ENCODE data around the gene CTDSPL. TPM values are rescaled to one million over a fixed set of nuclear protein-coding genes. Genes with fewer than 3 reads are reported as not detected.
A peak's percentile ranks its signal among the peaks of the same experiment; 100 is the strongest.
"Not testable (repeated sequence)": the region's sequence is repeated elsewhere in the genome, so short reads cannot be mapped to it uniquely, and the experiment has no call there.

The CTDSPL gene
- total RNA-seq, 1 experiment from 2014 or later, result 81.9 TPM

GRCh38 chr3:37969596-37970100 is 108.0 kb downstream of the CTDSPL start:
- no TSS peak for BruUV-seq (replicated peaks)
- H3K27ac Mint-ChIP-seq (ENCODE audit: unreplicated experiment), result peak overlapping the region; percentile 12
- no peak overlapping the region for H3K4me3 Mint-ChIP-seq (ENCODE audit: low read depth, unreplicated experiment)
- no peaks in the 10 kb centered on the region for H3K9me3 Mint-ChIP-seq (ENCODE audit: low read depth, unreplicated experiment)
- no peak for TF ChIP-seq CTCF (IDR thresholded peaks at IDR 0.05; ENCODE audit: unreplicated experiment)
- CTCF ChIA-PET, result interaction anchor here (0.5 kb wide), 1 partner anchor 137 kb away, joined by 5 read pairs; no protein-coding TSS in a partner anchor
- H3K27me3 Mint-ChIP-seq (ENCODE audit: unreplicated experiment), result no peaks in the 10 kb centered on the region
- intact Hi-C loops (cut with micrococcal nuclease; ENCODE audit: unreplicated experiment), result no loop called here
- no peak for DNase-seq
- peaks cover 54% of the 10 kb centered on the region for H3K4me1 Mint-ChIP-seq (ENCODE audit: low read depth, unreplicated experiment)
- peaks cover 51% of the 10 kb centered on the region for H3K36me3 Mint-ChIP-seq (ENCODE audit: insufficient read depth, unreplicated experiment)

GRCh38 chr3:37970802-37971201 is 109.1 kb downstream of the CTDSPL start:
- intact Hi-C loops (cut with micrococcal nuclease; ENCODE audit: unreplicated experiment), result no loop called here

GRCh38 chr3:37971467-37971866 is 109.8 kb downstream of the CTDSPL start:
- no TSS peak for BruUV-seq (replicated peaks)
- H3K27me3 Mint-ChIP-seq (ENCODE audit: unreplicated experiment), result no peaks in the 10 kb centered on the region
- H3K9me3 Mint-ChIP-seq (ENCODE audit: low read depth, unreplicated experiment), result no peaks in the 10 kb centered on the region
- intact Hi-C loops (cut with micrococcal nuclease; ENCODE audit: unreplicated experiment), result no loop called here
- H3K4me1 Mint-ChIP-seq (ENCODE audit: low read depth, unreplicated experiment), result peaks cover 41% of the 10 kb centered on the region
- H3K36me3 Mint-ChIP-seq (ENCODE audit: insufficient read depth, unreplicated experiment), result peaks cover 44% of the 10 kb centered on the region
- no peak overlapping the region for H3K27ac Mint-ChIP-seq (ENCODE audit: unreplicated experiment)
- CTCF ChIA-PET, result no interaction called here
- no peak overlapping the region for H3K4me3 Mint-ChIP-seq (ENCODE audit: low read depth, unreplicated experiment)
- no peak for TF ChIP-seq CTCF (IDR thresholded peaks at IDR 0.05; ENCODE audit: unreplicated experiment)
- no peak for DNase-seq

More at GRCh38 chr3:37970802-37971201, 109.1 kb downstream of the CTDSPL start:
- CTCF ChIA-PET, result no interaction called here
- Mint-ChIP-seq H3K27me3 (ENCODE audit: unreplicated experiment) (no peaks in the 10 kb centered on the region), H3K4me1 (ENCODE audit: low read depth, unreplicated experiment) (peaks cover 48% of the 10 kb centered on the region), H3K9me3 (ENCODE audit: low read depth, unreplicated experiment) (no peaks in the 10 kb centered on the region), H3K27ac (ENCODE audit: unreplicated experiment) (no peak overlapping the region), H3K4me3 (ENCODE audit: low read depth, unreplicated experiment) (no peak overlapping the region), H3K36me3 (ENCODE audit: insufficient read depth, unreplicated experiment) (peaks cover 49% of the 10 kb centered on the region)
- TF ChIP-seq CTCF (IDR thresholded peaks at IDR 0.05; ENCODE audit: unreplicated experiment), result no peak
- DNase-seq, result no peak
- no TSS peak for BruUV-seq (replicated peaks)

GRCh38 chr3:37972056-37972455 is 110.4 kb downstream of the CTDSPL start:
- BruUV-seq (replicated peaks); H3K9me3 Mint-ChIP-seq (ENCODE audit: low read depth, unreplicated experiment); intact Hi-C loops (cut with micrococcal nuclease; ENCODE audit: unreplicated experiment); DNase-seq; H3K27me3 Mint-ChIP-seq (ENCODE audit: unreplicated experiment); CTCF ChIA-PET; H3K4me3 Mint-ChIP-seq (ENCODE audit: low read depth, unreplicated experiment); H3K27ac Mint-ChIP-seq (ENCODE audit: unreplicated experiment): not testable (repeated sequence)
- peaks cover 38% of the 10 kb centered on the region for H3K36me3 Mint-ChIP-seq (ENCODE audit: insufficient read depth, unreplicated experiment)
- peaks cover 35% of the 10 kb centered on the region for H3K4me1 Mint-ChIP-seq (ENCODE audit: low read depth, unreplicated experiment)
